NCI-H1092 treated with DMSO at 0.1 percent for 48 hours (cell line): ENCODE results near the gene ZNF81.
A peak's percentile ranks its signal among the peaks of the same experiment; 100 is the strongest.
"Not testable (repeated sequence)": the region's sequence is repeated elsewhere in the genome, so short reads cannot be mapped to it uniquely, and the experiment has no call there.

Source experiments
- DNase-seq: peaks from one replicate; lab custom pipeline; 2025; lab: John Stamatoyannopoulos, UW

The ZNF81 gene

DNA sequence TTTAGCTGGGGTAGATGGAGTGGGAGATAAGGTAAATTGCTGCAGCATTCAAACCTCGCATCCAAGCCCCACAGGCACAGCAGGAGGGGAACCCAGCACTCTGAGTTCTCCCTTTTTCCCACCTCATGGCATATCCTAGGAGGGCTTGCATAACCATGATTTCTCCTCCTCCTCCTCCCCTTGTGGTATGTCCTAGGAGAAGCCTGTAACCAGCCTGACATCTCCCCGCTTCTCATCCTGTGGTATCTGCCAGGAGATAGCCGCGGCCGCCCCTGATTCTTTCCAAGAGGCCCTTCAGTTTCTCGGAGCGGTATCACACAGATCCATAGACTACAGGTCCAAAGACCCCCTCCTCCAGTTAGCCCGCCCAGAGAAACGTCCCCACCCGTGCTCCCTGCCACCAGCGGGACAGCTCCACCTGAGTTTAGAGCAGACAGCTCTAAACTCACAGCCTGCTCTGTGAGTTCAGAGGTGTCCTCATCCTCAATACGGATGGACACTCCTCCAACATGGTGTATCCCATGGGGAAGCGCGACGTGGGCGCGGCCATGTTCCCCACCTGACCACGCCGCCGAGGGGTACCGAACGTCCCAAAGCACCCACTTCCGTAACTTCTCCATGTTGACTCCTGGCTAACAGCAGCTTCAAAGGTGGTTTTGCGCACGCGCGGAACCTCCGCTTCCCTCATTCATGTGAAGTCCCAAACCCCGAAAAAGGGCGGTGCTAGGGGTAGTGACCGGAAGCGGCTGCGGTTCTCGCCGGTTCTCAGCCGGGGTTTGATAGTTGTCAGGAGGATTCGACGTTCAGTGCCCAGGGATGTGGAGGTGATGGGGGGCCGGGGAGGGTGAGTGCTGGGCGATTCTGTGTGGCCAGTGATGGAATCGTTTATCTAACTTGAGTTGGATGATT, at the start of gene ZNF81:
ZNF81 (plus strand) TSS at position 739 of the 909 bp plus-strand sequence. CDS start 9,366 bp downstream, outside the sequence.
- DNase-seq: peak; percentile 95

DNA sequence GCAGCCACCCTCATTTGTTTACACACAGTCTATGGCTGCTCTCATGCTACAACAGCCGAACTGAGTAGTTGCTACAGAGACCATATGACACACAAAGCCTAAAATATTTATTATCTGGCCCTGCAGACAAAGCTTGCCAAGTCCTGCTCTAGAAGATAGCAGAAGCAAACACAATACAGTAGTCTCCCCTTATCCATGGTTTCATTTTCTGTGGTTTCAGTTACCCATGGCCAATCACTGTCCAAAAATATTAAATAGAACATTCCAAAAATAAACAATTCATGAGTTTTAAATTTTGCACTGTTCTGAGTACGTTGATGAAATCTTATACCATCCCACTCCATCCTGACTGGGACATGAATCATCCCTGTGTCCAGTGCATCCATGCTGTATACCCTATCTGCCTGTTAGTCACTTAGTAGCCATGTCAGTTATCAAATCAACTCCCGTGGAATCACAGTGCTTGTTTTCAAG, 40.2 kb upstream of the ZNF81 start:
- no peak for DNase-seq

DNA sequence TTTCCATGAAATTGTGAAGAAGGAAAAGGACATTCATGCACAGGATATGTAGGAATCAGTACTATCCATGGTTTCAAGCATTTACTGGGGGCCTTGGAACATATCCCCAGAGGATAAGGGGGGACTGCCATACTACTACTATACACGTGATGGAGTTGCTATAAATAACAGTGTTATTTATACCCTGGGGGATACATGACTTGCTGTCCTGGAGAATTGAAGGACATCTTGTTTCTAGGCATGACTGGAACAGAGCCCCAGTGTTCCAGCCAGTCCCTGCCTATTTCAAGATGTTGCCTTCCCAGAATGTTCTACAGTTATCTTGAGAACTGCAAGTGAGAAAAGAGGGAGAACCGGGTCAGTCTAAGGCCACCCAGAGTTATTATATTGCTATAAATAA, 39.6 kb upstream of the ZNF81 start:
- DNase-seq: no peak

DNA sequence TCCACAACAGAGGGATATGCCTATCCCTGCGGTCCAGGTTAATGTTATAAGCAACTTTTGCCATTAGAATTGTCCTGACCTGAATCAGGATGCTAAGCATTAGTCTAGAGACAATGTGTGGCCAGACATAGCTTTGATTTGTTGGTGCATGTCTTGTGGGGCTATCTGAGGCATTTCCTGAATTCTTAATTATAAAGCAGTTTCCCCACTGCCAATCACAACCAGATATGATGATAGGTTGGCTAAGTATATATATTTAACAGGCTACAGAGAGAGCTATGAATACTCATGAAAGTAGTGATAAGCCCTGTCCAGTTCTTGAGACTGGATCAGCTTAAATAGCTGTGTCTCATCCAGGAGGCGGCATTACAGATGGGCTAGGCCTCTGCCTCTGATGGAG, 37.8 kb upstream of the ZNF81 start:
- DNase-seq: no peak

DNA sequence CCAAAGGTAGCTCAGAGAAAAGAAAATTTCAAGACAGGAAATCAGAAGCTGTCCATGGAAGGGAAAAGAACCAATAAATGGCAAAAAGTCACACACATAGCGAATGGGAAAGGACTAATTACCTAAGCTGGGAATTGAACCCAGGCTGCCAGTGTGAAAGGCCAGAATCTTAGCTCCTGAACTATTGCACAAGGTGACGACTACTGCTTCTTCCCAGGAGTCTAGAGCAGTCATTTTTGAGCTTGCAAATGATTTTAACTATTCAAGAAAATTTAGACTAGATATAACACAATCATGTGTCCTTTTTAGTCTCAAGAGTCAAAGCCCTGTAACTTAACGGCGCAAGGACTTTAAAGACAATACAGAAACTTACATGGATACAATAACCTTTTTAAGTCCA, 34.1 kb upstream of the ZNF81 start:
- peak; percentile 0 for DNase-seq

DNA sequence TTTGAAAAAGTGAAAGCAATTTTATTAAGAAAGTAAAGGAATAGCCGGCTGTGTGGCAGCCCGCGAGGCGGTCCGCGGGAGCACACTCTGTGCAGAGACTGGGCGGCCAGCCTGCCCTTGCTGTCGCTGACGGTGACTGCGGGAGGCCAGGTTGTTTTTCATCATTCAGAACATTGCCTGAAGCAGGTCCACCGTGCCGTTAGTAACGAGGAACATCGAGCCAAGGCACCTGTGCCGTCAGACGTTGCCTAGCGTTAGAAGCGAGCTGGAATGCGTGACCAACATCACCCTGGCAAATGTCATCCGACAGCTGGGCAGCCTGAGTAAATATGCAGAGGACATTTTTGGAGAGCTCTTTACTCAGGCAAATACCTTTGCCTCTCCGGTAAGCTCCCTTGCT, 33.6 kb upstream of the ZNF81 start:
- DNase-seq: peak; percentile 19

DNA sequence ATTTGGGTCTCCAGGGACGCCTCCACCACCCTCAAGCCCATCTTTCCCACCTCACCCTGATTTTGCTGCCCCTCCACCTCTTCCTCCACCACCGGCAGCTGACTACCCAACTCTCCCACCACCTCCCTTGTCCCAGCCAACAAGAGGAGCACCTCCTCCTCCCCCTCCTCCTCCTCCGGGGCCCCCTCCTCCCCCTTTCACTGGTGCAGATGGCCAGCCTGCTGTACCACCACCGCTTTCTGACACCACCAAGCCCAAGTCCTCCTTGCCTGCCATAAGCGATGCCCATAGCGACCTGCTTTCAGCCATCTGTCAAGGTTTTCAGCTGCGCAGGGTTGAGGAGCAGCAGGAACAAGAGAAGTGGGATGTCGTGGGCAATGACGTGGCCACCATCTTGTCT, 32.4 kb upstream of the ZNF81 start:
- no peak for DNase-seq

DNA sequence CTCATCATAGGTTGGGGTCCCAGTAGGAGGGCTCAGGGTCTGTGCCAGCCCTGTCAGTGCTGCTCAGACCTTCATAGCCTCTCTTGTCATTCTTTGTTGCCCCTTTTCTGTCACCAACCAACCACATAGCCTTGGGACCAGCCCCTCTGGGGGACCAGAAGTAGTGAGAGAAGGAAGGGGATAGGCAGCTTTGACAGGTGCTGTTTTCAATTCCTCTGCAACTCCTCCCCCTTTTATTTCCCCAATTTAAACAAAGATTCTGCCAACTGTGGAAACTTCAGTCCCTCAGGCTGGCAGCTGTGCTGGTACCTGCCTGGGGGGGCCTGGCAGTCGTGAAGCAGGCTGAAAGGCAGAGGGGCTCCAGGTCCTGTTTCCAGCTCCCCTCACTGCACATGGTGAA, 30.9 kb upstream of the ZNF81 start:
- DNase-seq: not testable (repeated sequence)

DNA sequence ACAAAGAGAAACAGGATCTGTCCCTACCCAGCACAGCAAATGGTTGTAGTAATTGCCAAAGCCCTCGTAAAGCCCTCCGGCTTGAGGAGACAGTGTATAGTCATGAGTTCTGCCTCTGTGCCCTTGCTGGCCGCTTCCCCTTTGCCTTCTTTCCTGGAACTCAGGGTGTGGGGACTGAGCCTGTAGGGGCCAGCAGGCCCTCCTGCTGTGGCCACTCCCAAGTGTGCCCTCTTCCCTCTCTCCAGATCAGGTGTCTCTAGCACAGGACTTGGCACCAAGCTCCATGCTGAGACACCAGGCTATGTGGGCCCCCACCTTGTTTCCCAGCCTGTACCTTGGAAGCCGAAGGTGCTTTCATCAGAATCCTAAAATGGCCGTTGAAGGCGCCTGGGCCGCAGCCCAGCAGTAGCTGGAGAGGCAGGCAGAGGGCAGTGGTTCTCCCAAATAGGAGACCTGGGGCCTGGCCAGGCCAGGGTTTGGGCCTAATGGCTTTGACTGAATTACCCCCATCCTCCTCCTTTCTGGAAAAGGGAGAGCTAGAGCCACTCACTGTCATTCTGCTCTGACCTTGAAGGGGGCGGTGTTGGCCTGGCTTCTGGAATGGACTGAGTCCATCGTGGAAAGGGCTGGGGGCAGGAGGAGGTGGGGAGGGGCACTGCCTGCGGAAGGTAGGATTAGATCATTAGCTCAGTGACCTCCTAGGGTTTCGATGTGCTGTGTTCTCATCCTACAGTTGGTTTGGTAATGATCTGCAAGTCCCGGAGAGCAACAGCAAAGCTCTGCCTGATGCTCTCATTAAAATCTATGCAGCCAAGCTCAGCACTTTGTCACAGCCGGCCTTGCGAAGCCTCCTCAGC, 30.1 kb upstream of the ZNF81 start:
- DNase-seq: not testable (repeated sequence)

DNA sequence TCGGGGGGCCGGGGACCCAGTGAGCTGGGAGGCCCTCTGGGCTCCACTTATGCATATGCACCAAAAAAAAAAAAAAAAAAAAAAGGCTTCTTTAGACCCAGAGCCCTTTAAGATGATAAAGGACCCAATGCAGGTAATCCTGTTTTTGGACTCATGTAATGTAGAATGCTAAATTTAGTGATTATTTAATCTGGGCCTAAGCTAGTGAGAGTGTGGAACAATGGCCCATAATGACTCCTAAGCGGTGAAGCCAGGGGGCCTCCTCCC, 29.5 kb upstream of the ZNF81 start:
- not testable (repeated sequence) for DNase-seq

DNA sequence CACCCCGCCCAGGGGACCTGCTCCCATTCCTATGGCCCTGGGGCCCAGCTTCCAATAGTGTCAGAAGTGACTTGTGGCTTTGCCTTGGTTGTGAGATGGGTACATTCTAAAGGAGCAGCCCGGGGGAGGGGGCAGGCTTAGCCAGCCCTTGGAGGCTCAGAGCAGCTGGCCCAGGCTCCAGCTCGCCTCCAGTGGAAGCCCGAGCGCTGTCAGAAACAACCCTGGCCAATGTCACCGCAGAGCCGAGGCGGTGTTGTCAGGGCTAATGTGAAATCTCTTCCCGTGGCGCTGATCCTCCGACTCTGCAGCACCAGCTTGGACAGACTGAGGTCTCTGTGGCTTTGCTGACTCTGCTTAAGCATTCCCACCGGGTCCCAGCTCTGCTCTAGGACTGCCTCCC, 29.2 kb upstream of the ZNF81 start:
- DNase-seq: no peak

DNA sequence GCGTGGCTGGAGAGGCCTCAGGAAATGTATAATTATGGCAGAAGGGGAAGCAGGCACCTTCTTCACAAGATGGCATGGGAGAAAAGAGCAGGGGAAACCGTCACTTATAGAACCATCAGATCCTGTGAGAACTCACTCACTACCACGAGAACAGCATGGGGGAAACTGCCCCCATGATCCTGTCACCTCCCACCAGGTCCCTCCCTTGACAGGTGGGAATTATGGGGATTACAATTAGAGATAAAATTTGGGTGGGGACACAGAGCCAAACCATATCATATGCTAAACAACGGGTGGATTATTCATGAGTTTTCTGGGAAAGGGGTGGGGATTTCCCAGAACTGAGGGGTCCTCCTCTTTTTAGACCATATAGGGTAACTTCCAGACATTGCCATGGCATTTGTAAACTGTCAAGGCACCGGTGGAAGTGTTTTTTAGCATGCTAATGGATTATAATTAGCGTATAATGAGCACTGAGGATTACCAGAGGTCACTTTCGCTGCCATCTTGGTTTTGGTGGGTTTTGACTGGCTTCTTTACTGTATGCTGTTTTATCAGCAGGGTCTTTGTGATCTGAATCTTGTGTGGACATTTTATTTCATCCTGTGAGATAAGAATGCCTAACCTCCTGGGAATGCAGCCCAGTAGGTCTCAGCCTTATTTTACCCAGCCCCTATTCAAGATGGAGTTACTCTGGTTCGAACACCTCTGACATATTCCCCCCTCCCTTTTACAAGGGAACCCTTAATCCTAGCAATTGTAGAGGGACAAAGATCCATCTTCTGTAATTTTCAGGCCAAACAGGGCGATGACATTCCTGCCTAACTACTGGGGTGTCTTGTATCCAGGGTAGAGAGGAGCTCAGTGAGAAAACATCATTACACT, 27.6 kb upstream of the ZNF81 start:
- DNase-seq: no peak

DNA sequence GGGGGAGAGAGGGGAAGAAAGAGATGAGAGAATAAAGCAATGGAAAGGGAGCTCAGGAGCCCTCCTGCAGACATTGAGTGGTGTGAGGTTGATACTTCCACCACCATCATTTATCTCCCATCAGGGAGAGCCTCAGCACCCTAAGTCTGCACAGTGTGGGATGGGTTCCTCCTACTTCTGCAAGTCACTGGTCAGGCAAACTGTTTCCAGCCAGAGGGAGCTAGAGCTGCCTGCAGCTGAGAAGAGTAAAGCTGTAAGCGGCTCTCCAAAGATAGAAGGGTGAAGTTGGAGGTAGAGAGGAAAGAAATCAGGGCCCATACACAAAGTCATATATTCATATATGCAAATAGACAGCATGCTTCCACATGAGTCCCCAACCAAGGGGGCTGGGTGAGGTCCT, 21.9 kb upstream of the ZNF81 start:
- no peak for DNase-seq

DNA sequence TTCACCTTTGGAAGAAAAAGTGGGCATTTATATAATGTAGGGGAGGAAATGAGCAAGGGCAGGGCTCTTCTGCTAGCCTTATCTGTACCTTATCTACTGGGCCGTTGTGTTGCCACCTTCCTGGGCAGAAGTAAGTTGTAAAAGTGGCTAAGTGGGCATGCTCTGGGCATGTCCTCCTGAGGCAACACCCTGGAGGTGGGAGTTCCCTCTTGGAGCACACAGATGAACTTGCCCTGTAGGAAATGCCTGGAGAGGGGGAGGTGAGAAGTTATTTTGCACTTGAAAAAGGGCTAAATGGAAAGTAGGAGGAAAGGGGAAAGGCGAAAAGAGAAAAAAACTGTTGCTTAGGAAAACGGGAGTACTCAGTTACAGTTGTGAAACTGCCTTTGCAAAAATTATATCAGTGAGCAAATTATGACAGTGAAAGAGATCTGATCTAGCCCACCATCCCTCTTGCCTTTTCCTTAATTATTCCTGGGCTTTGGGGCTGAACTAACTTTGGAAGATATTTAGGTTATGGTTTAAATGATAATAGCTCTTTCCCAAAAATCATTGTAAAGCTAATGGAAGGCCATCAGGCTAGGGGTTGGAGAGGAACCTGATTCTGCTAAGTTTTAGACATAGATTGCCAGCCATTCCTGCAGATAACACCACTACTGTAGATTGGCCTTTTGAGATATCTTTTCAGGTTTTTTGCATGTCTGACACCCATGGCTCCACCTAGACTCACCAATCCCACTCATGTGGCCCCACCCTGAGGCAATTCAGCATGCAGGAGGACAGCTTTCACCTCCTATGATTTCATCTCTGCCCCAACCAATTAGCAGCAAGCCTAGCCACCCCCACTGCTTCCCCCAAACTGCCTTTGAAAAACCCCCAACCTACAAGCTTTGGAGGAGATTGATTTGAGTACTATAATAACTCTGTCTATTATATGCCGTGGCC, 20.5 kb upstream of the ZNF81 start:
- no peak for DNase-seq

DNA sequence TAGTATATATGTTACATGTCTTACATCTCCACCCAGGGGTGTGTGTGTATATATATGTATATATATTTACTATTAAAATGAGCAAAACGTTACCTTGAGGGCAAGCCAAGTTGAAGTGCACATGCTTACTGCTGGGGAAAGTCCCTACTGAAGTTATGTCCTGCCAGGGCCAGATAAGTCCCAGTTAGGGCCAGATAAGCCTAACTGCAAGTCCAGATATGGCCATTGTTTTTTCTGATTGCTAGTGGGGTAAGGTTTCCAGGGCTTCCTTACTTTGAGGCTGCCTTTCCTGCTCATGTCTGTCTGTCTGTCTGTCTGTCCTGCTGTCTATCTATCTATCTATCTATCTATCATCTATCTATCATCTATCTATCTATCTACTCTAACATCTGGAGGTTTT, 19.3 kb upstream of the ZNF81 start:
- no peak for DNase-seq

DNA sequence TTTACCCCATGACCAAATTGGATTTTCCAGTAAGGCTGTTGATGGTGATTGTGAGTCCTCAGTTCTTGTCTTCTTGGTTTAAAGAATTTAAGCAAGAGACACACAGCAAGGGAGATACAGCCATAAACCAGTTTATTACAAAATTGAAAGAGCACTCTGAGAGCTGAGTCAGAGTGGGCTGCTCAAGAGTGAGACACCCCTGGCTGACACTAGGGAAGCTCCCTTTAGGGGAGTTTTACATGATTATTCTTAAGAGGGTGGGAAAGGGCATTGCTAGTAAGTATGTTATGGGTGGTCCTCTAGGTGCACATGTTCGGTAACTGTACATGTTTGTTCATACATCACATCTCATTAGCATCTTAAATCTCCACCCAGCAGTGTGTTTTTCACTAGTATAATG, 18.8 kb upstream of the ZNF81 start:
- DNase-seq: no peak

DNA sequence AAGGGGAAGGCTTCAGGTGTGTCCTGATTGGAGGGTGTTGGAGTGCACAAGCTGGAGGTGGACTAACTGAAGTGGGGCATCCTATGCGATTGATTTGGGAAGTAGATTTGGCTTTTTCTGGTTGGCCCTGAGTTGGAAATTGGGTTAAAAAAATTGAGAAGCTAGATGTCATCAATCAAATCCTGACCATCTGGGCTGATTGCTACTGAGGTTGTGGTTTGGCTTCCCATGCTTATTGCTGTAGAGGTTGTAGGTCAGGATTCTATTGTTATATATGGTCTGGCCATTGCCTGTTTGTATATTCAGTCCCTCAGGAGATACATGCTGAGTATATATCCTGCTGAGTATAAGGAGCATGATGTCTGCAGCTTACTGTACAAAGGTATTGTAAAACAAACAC, 7.7 kb upstream of the ZNF81 start:
- no peak for DNase-seq

DNA sequence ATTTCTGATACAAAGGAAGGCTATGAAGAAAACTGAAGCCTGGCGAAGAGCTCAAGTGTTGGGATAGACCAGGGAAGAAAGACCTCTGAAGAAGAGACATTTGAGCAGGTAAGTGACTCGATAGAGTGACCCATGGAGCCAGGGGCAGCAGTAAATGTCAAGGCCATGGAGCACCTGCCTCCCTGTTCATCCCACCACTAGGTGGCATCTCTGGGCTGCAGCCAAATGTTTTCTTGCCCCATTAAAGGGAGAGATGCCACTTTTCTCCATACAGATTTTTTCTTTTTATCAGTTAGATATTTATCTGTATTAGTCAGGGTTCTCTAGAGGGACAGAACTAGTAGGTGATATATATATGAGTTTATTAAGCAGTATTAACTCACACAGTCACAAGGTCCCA, 4.9 kb upstream of the ZNF81 start:
- peak; percentile 36 for DNase-seq

DNA sequence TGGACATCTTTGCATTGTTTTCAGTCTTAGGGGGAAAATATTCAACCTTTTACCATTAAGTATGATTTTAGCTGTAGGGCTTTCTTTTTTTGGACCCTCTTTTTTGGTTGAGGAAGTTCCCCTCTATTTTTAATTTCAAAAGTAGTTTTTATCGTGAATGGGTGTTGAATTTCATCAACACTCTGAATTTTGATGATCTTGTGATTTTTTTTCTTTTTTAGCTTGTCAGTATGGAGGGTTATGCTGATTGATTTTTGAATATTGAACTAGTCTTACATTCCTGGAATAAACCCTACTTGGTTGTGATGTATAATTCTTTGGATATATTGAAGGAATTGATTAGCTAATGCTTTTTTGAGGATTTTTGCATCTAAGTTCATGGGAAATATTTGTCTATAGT, 1.7 kb downstream of the ZNF81 start:
- DNase-seq: no peak

DNA sequence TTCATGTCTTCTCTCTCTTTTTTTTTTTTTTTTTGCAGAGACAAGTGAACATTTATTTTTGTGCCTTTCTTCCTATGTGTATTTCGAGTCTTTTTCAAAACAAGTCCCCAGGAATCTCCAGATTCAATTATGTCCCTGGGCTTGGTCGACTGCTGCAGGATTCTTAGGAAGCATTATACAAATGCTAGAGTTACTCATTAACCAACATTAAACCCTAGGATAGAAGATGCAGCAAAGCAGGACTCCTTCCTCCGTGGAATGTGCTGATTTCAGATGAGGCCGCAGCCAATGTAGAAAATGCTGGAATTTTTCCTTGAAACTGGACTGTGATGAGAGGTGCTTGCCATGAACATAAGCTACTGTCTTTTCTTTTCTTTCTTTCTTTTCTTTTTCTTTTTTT, 3.4 kb downstream of the ZNF81 start:
- DNase-seq: no peak

DNA sequence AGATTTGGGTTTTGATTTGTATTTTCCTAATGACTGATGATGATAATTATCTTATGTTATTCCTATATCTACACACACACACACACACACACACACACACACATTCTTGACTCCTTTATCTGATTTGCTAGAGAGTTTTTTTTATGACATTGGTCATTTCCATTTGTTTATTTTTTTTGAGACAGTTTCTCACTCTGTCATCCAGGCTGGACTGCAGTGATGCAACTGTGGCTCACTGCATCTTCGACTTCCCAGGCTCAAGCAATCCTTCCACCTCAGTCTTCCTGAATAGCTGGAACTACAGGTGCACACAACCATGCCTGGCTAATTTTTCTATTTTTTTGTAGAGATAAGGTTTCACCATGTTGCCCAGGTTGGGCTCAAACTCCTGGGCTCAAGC, 6.7 kb downstream of the ZNF81 start:
- no peak for DNase-seq
